Adrenal gland (tissue), 12 donors: ENCODE results near the gene SLC5A4. TPM values are rescaled to one million over a fixed set of nuclear protein-coding genes. Genes with fewer than 3 reads are reported as not detected.

Source experiments
- DNase-seq, 7 donors: peaks; one replicate each; pipeline ENCODE4 v3.0.0-alpha.2; 2019 to 2020
- H3K27ac ChIP-seq, 5 donors: fragments of 200-600 bp; sonication (generic) in 4 of 5; 1 replicate in 3 of 5; 2 replicates in 2 of 5; pipeline versions ENCODE4 v1.5.1 to v1.8.0; 2016 to 2020; ENCODE audit warnings: mild to moderate bottlenecking in 1 of 5
- H3K27me3 ChIP-seq: fragments of 200-600 bp; 2 replicates; pipeline ENCODE4 v1.8.0; 2021
- H3K36me3 ChIP-seq, 2 donors: fragments of 200-600 bp; replicated peaks in 1 of 2; 1 replicate in 1 of 2; 2 replicates in 1 of 2; pipeline versions ENCODE4 v1.5.1 to v1.8.0; 2018 to 2022
- H3K4me1 ChIP-seq, 2 donors: fragments of 200-600 bp; replicated peaks in 1 of 2; 1 replicate in 1 of 2; 2 replicates in 1 of 2; pipeline versions ENCODE4 v1.5.1 to v1.8.0; 2018 to 2021
- H3K4me3 ChIP-seq, 4 donors: fragments of 200-600 bp; sonication (generic) in 3 of 4; one replicate each; pipeline ENCODE4 v1.5.1; 2016 to 2018
- H3K9me3 ChIP-seq, 3 donors: fragments of 200-600 bp; sonication (generic) in 1 of 3; replicated peaks in 1 of 3; 1 replicate in 2 of 3; 2 replicates in 1 of 3; pipeline versions ENCODE4 v1.5.1 to v1.8.0; 2016 to 2021
- CTCF ChIP-seq, 6 experiments: fragments of 450-650 bp in 4 of 6; fragments of 200-600 bp in 2 of 6; sonication (generic) in 1 of 6; IDR thresholded peaks; 1 replicate in 5 of 6; 2 replicates in 1 of 6; pipeline versions ENCODE4 v1.5.1 to v1.8.0; 2016 to 2021; ENCODE audit warnings: antibody characterized with exemption in 6 of 6, mild to moderate bottlenecking in 2 of 6, moderate library complexity in 1 of 6
- POLR2A ChIP-seq, 2 donors: fragments of 450-650 bp; IDR thresholded peaks; one replicate each; pipeline ENCODE4 v1.6.1; 2017; ENCODE audit warnings: antibody characterized with exemption in 2 of 2, mild to moderate bottlenecking in 2 of 2, moderate library complexity in 1 of 2
- WGBS, 4 donors: extraction: QIAGEN DNeasy Blood & Tissue Kit in 2 of 4; methylation state at CpG; one replicate each; pipeline versions ENCODE4 v1.1.5 to v1.1.7; 2013 to 2017; 5-methylcytosine and 5-hydroxymethylcytosine counted together
- intact Hi-C, 2 donors: fragments of 100-400 bp; cut with DNase I; formaldehyde crosslinking; loops; one replicate each; pipeline versions ENCODE4 v1.14.1 to v1.15.0; 2022 to 2023
- polyA plus RNA-seq, 3 donors: library from polyadenylated mRNA; stranded (reverse); fragments of 200-250 nt in 2 of 3; fragments of 350-450 nt in 1 of 3; fragmentation: Illumina TruSeq in 1 of 3; extraction: RNeasy Lipid Tissue Mini Kit (QIAGEN cat#74804) in 1 of 3; gene quantifications; one replicate each; pipeline ENCODE4 v1.2.3, GENCODE V29; 2013 to 2014
- total RNA-seq, 9 donors: library from RNA; depleted of rRNA in 4 of 9; stranded (reverse); fragments of >200 nt in 4 of 9; fragments of 120-200 nt in 1 of 9; fragmentation: NEBNext Ultra II Directional in 1 of 9; extraction: Animal tissue kit (Norgen Biotek cat#: 25700) in 1 of 9; gene quantifications; one replicate each; pipeline versions ENCODE4 v1.1.0 to v1.2.4, GENCODE V29; 2013 to 2023
- donor health status: healthy with polysubstance abuse.
- donor health status: Bipolar disorder and iron deficiency.
- donor health status: DM: yes; HTN: yes; CAD: no.
- donor health status: DM: no; HTN: no; CAD: no.
- donor health status: DM: no; HTN: no; CAD: no.
- donor health status: DM: yes; HTN: yes; CAD: no.

SLC5A4 gene
- total and polyA plus RNA-seq, 12 donors, result 0.07 to 0.70 (median 0.33) TPM; not detected in 1

- WGBS, 4 donors, result 71 to 82% (median 78%) methylated on average over 3 of the region's 3 CpGs
- no peak for TF ChIP-seq CTCF (IDR thresholded peaks at IDR 0.05)
- no peak for TF ChIP-seq POLR2A (IDR thresholded peaks at IDR 0.05)
- H3K27ac ChIP-seq, result no peak overlapping the region
- no peaks in the 10 kb centered on the region for H3K36me3 ChIP-seq
- H3K9me3 ChIP-seq, result no peaks in the 10 kb centered on the region
- intact Hi-C loops, result no loop called here
- H3K4me3 ChIP-seq, result no peak overlapping the region
- peaks cover 3% of the 10 kb centered on the region for H3K27me3 ChIP-seq
- H3K4me1 ChIP-seq, result no peaks in the 10 kb centered on the region
- DNase-seq, result no peak
Observed at GRCh38 chr22:32219026-32219425, 36.1 kb downstream of the SLC5A4 start.

GRCh38 chr22:32218470-32218869 is 36.7 kb downstream of the SLC5A4 start:
- TF ChIP-seq CTCF (IDR thresholded peaks at IDR 0.05) (no peak), POLR2A (IDR thresholded peaks at IDR 0.05) (no peak)
- no peak overlapping the region for H3K27ac ChIP-seq
- H3K9me3 ChIP-seq, result no peaks in the 10 kb centered on the region
- intact Hi-C loops, result no loop called here
- DNase-seq, result peak in 1 of 7 donors; percentile 10
- H3K4me3 ChIP-seq, result no peak overlapping the region
- no peaks in the 10 kb centered on the region for H3K4me1 ChIP-seq
- no peaks in the 10 kb centered on the region for H3K36me3 ChIP-seq
- 64 to 72% (median 70%) methylated on average over 6 of the region's 6 CpGs for WGBS, 4 donors
- peaks cover 3% of the 10 kb centered on the region for H3K27me3 ChIP-seq

GRCh38 chr22:32217465-32217864 is 37.7 kb downstream of the SLC5A4 start:
- DNase-seq, result no peak
- H3K27me3 ChIP-seq, result peaks cover 3% of the 10 kb centered on the region
- H3K27ac ChIP-seq, result no peak overlapping the region
- WGBS, 4 donors, result 66 to 80% (median 80%) methylated on average over 2 of the region's 2 CpGs
- no peaks in the 10 kb centered on the region for H3K36me3 ChIP-seq
- H3K4me3 ChIP-seq, result no peak overlapping the region
- TF ChIP-seq POLR2A (IDR thresholded peaks at IDR 0.05) (no peak), CTCF (IDR thresholded peaks at IDR 0.05) (no peak)
- intact Hi-C loops, result no loop called here
- no peaks in the 10 kb centered on the region for H3K9me3 ChIP-seq
- no peaks in the 10 kb centered on the region for H3K4me1 ChIP-seq

DNA sequence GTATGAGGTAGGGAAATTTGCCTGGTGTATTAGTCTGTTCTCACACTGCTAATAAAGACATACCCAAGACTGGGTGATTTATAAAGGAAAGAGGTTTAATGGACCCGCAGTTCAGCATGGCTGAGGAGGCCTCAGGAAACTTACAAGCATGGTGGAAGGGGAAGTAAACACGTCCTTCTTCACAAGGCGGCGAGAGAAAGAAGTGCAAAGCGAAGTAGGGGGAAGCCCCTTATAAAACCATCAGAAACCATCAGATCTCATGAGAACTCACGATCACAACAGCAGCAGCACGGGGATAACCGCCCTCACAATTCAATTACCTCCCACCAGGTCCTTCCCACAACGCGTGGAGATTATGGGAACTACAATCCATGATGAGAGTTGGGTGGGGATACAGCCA is 38.2 kb downstream of the SLC5A4 start:
- DNase-seq, result no peak
- WGBS, 4 donors, result 70 to 86% (median 75%) methylated on average over 10 of the region's 10 CpGs
- no peak overlapping the region for H3K27ac ChIP-seq

More for the DNA sequence above, 38.2 kb downstream of the SLC5A4 start:
- intact Hi-C loops, result no loop called here
- TF ChIP-seq POLR2A (IDR thresholded peaks at IDR 0.05) (no peak), CTCF (IDR thresholded peaks at IDR 0.05) (no peak)
- H3K4me1 ChIP-seq, result no peaks in the 10 kb centered on the region
- peaks cover 3% of the 10 kb centered on the region for H3K27me3 ChIP-seq
- no peak overlapping the region for H3K4me3 ChIP-seq
- H3K9me3 ChIP-seq, result no peaks in the 10 kb centered on the region
- H3K36me3 ChIP-seq, result no peaks in the 10 kb centered on the region
